Panc1 (cell line): ENCODE results near the gene RNF113B.

Experiments used
- POLR2AphosphoS5 ChIP-seq: IDR thresholded peaks from 2 replicates; pipeline ENCODE4 v1.6.1; 2012; ENCODE audit warnings: mild to moderate bottlenecking, low read depth, low read length, moderate library complexity
- SIN3A ChIP-seq: IDR thresholded peaks from 2 replicates; pipeline ENCODE4 v1.6.1; 2012; ENCODE audit warnings: low read depth, mild to moderate bottlenecking, low read length, moderate library complexity, borderline replicate concordance; ENCODE audit not compliant: insufficient read depth
- TF ChIP-seq, protein P1 (sequence below): fragments of 450-650 bp; IDR thresholded peaks from 2 replicates; pipeline ENCODE4 v1.5.1; 2017; ENCODE audit warnings: mild to moderate bottlenecking
- TF ChIP-seq, protein P2 (sequence below), 2 experiments: IDR thresholded peaks; 2 replicates each; pipeline ENCODE4 v1.6.1; 2011 to 2012; ENCODE audit warnings: low read depth in 2 of 2, control low read depth in 1 of 2, low read length in 1 of 2, mild to moderate bottlenecking in 1 of 2, moderate library complexity in 1 of 2; ENCODE audit not compliant: insufficient read depth in 1 of 2

DNA sequence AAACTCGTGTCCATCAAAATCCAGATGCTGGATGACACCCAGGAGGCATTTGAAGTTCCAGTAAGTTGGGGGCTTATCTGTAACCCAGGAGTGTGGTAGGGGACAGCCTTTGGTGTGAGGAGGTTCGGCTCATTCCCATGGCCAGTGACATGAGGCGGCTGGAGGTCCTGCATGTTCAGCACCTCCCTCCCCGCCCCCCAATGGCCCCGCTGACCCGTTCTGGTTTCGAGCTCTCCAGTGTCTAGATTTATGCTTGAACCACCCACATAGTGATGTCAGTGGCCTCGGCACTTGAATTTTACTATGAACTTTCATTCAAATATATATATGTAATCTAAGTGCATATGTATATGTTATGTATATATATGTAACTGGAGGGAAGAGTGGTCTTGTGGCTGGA, 36.3 kb upstream of the RNF113B start:
- TF ChIP-seq, protein P1, sequence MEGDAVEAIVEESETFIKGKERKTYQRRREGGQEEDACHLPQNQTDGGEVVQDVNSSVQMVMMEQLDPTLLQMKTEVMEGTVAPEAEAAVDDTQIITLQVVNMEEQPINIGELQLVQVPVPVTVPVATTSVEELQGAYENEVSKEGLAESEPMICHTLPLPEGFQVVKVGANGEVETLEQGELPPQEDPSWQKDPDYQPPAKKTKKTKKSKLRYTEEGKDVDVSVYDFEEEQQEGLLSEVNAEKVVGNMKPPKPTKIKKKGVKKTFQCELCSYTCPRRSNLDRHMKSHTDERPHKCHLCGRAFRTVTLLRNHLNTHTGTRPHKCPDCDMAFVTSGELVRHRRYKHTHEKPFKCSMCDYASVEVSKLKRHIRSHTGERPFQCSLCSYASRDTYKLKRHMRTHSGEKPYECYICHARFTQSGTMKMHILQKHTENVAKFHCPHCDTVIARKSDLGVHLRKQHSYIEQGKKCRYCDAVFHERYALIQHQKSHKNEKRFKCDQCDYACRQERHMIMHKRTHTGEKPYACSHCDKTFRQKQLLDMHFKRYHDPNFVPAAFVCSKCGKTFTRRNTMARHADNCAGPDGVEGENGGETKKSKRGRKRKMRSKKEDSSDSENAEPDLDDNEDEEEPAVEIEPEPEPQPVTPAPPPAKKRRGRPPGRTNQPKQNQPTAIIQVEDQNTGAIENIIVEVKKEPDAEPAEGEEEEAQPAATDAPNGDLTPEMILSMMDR = no peak
- TF ChIP-seq, protein P2, sequence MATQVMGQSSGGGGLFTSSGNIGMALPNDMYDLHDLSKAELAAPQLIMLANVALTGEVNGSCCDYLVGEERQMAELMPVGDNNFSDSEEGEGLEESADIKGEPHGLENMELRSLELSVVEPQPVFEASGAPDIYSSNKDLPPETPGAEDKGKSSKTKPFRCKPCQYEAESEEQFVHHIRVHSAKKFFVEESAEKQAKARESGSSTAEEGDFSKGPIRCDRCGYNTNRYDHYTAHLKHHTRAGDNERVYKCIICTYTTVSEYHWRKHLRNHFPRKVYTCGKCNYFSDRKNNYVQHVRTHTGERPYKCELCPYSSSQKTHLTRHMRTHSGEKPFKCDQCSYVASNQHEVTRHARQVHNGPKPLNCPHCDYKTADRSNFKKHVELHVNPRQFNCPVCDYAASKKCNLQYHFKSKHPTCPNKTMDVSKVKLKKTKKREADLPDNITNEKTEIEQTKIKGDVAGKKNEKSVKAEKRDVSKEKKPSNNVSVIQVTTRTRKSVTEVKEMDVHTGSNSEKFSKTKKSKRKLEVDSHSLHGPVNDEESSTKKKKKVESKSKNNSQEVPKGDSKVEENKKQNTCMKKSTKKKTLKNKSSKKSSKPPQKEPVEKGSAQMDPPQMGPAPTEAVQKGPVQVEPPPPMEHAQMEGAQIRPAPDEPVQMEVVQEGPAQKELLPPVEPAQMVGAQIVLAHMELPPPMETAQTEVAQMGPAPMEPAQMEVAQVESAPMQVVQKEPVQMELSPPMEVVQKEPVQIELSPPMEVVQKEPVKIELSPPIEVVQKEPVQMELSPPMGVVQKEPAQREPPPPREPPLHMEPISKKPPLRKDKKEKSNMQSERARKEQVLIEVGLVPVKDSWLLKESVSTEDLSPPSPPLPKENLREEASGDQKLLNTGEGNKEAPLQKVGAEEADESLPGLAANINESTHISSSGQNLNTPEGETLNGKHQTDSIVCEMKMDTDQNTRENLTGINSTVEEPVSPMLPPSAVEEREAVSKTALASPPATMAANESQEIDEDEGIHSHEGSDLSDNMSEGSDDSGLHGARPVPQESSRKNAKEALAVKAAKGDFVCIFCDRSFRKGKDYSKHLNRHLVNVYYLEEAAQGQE (IDR thresholded peaks at IDR 0.05; ENCODE audit: insufficient read depth in 1 of 2, low read depth in 2 of 2, low read length in 1 of 2) = no peak
- TF ChIP-seq POLR2AphosphoS5 = no peak
- no peak for TF ChIP-seq SIN3A
